Measurements from ENCODE around the gene ZNF407.

Gene ZNF407

DNA sequence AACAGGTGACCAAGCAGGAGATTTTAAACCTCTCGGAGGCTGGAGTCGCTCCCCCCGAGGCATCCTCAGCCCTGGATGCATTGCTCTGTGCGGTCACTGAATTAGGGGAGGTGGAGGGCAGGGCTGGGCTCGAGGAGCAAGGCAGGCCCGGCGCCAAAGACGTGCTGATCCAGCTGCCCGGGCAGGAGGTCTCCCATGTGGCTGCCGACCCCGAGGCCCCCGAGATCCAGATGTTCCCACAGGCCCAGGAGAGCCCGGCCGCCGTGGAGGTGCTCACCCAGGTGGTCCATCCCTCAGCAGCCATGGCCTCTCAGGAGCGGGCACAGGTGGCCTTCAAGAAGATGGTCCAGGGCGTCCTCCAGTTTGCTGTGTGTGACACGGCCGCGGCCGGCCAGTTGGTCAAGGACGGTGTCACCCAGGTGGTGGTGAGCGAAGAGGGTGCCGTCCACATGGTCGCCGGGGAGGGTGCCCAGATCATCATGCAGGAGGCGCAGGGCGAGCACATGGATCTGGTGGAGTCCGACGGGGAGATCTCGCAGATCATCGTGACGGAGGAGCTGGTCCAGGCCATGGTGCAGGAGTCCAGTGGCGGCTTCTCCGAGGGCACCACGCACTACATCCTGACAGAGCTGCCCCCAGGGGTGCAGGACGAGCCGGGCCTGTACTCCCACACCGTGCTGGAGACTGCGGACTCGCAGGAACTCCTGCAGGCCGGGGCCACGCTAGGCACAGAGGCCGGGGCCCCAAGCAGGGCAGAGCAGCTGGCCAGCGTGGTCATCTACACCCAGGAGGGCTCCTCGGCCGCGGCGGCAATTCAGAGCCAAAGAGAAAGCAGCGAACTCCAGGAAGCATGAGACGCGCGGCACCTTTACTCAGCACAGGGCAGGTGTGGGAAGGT lies 466.2 kb downstream of the ZNF407 start:
- DNase-seq = no peak

DNA sequence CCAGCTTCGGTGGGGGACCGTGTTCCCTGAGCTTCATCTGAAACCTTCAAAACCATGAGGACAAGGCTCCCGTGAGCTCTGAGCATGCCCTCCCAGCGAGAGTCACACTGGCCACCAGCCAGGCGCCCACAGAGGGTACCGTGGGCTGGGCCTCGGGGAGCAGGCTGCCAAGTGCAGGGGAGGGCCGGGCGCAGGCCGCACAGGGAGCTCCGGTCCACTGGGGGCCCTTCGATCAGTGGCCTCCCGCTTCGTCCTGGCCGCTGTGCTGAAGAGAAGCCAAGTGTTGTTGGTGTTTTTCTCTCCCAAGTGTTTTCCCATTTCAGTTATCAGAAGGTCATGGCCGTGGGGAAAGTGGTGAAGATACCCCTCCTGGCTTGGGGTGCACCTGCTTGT lies 466.8 kb downstream of the ZNF407 start:
- DNase-seq = no peak

DNA sequence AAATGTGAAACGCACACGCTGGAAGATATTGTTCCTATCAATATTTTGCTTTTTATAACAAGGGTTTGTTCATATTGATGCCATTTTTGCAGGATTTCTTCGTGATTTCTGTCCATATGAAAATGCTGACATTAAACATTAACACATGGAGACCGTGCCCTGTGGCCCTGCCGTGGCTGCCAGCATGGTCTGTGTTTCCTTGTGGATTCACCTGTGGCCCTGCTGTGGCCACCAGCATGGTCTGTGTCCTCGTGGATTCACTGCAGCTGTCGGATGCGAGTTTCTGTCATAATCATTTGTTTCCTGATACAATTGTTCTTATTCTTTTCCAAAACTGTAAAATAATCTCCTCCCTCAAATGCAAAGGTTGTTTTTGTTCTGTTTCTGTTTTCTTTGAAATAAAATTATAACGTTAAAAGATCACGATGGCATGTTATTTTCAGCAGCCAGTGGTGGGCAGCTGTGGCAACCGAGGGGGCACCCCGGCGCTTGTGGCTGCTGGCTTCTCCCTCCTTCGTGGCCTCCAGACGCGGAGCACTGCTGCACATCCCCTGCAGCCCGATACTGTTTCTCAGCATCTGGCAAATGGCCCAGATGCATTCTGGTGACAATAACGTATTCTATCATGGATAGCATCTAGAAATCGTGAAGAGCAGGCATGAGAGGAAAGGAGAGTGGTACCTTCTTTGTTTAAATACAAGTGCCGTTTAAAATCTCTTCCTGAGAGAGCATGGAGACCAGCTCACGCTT lies 467.8 kb downstream of the ZNF407 start:
- no peak for DNase-seq

DNA sequence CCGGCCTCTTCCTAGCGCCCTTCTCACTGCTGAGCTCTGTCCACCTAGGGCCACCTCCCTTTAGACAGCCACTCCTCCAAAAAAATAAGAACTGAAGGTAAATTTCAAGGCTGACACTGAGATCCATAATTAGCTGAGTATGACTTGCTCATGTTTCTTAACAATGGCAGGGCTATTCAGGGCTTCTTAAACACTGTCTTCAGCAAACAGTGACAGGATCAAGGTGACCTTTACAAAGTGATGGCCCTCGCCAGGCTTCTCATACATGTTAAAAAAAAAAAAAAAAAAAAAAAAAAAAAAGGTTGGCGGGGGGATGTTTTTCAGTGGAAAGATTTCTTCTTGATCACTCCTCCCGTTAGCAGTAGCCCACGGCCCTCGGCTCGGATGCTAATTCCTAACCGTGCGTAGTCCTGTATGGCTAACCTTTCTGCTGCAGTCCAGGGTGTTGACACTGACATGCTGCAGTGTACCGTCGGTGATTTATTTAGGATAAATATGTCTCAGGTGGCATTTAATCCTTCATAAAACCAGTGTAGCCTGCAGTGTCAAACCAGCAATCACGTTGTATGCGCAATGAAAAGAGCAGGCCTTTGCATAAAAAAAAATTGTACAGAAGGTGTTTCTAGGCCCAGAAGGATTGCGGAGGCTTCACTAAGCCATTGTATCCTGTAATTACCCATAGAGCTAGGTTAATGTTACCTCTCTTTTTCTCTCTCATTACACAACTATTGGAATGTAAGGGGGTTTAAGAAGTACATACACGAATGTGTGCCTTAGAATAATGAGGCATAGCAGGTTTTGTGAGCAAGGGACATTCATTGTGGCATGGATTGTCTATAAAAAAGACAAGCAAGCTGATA lies 468.6 kb downstream of the ZNF407 start:
- no peak for DNase-seq

DNA sequence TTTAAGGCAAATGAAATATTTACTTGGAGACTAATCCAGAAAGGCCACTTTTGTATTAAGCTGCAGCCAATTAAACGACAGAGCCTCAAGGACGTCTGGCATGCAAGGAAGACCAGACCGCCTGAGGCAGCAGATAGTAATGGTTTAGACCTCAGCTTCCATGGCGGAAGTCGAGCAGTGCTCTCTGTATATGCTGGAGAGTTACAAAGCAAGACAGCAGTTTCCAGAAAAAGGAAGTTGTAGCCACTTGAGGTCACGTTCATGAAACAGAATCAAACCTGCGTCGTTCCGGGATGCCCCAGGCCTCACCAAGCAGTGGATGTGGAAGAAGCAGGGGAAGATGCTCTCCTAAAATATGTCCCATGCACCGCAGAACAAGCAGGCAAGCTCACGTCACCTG lies 469.3 kb downstream of the ZNF407 start:
- no peak for DNase-seq

DNA sequence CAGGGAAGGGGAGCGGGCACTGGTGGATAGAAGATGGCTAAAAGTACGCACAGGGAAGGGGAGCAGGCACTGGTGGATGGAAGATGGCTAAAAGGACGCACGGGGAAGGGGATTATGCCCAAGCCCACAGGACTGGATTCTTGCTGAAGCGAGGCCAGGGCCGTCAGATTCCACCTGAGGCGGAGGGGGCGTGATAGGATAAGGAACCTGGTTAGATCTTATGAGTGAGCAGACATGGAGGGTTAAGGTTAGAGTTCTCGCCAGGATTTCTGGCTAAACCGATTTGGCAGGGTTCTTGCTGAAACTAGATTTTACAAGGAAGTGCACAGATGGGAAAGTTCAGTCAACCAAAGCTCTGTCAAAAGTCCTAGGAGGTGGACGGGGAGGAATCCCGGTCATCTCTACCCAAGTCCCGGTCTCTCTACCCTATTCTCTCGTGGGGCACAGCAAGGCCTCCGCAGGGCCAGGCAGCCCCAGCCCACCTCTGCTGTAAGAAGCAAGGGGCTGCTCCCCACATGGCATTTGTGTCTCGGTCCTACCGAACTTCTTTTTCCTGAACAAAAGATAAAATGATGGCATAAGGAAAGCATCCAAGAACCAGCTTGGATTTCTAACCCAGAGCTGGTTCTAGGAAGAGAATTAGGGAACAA lies 470.5 kb downstream of the ZNF407 start:
- no peak for DNase-seq

DNA sequence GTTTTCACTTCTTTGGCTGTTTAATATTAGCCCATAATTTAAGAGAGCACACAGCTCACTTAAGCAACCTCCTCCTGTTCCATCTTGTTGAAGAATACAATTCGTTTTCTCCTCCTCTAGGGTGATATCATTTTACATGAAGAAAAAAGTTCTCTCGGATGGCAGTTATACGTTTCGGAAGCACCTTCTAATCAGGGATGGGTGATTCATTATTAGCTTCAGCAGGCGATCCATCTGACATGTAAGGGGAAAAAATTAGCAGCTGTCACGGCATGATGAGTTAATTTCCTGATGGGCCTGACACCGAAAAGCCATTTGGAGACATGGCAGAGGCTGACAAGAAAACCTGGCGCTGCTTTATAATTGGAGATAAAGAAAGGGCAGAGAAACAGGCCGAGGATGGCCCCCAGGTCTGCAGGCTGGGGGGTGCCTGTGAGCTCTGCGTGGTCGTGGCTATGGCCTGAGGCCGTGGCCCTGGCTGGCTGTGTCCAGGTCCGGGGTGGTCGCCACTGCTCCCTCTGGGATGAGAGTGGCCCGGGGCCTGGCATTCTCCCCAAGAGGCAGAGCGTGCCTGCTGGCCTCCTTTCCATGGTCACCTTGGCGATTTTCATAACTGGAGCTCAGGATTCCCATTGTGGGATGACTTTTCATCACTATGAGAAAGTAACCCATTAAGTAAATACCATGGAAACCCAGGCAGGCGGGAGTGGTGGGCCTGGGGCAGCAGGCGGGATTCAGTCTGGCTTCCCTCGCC lies 471.2 kb downstream of the ZNF407 start:
- no peak for DNase-seq

DNA sequence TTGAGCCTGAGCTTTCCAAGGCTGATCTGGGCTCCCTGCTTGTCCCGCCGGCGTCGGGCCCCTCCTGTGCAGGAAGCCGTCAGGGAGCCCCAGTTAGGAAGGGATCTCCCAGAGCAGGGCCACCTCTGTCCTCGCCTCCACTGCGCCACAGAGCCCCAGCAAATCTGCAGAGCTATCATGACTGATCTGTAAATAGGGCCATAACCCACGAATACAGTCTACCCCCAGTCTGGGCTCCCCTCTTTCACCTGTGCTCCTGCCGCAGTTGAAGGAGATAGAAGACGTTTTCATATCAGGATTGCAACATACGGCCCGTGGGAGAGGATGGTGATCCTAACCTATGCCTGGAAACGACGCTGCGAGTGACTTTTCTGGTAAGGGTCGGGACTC lies 472.6 kb downstream of the ZNF407 start:
- no peak for DNase-seq

DNA sequence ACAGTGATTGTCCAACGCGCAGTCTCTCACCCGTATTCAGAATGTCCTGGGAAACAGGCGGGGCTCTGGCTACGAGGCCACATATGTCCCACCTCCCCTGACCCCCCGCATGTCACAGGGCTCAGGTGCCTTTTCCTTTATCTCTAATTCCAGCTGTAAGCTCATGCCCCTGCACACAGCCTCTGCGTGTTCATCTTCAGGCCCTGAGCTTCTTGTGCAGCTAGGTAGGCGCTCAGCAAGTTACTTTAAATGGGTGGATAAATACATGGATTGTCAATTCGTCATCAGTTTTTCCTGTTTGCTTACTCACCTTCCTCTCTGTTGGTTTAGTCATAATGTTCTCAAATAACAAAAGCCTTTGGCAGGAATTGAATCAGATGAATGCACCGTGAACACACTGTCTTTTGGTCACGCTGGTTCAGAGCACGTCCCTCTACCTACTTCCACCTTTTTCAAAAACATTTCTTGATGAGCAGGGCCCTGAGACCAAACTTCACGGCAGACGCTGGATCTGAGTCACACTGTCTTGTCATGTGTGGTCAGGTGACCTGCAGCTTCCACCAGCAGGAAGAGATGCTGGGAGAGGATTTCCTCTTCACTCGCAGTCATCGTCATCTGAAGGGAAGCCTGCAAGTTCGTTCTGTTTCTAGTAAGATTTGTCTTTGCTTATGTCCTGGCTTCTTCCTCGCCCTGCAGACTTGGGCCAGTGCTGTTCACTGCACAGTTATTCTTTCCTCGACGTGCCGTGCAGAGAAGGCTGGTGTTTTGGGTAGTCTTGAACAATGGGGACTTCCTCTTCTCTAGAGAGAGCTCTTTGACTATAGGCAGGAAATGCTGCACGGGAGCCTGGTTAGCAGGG lies 473.2 kb downstream of the ZNF407 start:
- DNase-seq = peak; percentile 62

DNA sequence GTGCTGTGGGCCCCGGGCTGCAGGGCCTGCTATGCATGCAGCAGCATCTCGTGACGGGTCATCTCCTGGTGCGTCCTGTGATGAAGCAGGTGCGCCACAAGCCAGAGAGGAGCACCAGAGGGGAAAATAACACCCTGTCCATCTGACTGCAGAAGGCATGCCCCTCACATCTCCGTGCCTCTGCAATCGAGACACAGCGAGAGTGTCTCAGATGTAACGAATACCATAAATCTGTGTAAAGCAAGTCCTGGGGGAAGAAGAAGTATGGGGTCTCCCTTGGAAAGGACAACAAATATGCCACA lies 473.8 kb downstream of the ZNF407 start:
- DNase-seq = no peak

DNA sequence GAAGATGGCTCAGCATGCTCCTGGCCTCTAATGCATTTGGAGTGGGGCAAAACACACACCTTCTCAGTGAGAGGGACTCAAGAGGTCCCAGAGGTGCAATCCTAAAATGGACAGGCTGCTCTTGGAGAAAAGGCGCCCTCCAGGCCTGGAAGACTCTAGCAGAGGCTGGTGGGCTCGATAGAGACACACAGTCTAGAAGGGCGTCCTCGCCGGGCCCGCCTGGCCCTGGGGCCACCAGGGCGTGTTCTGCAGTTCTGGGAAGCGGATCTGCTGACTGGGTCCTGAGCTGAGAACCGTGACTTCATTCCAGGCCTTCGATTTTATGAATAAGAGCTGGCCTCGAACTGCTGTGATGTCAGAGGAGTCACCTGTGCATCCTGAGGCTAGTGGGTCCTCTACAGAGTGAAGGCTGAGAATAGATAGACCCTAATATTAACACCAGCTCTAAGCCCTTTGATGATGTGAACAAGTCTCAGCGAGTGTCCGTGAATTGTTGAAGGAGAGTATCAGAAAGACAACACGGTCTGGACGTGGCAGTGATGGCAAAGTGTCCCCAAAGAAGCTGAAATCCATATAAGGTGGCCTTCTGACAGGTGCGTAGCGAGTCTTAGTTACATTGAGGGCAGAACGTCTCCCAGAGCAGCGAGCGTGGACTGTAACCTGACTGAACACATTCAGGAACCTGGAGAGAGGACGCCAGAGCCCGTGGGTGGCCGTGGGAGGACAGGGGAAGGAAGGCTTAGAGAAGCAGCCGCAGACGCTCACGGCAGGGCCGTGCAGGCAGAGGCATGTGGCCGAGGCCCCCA lies 474.4 kb downstream of the ZNF407 start:
- no peak for DNase-seq

DNA sequence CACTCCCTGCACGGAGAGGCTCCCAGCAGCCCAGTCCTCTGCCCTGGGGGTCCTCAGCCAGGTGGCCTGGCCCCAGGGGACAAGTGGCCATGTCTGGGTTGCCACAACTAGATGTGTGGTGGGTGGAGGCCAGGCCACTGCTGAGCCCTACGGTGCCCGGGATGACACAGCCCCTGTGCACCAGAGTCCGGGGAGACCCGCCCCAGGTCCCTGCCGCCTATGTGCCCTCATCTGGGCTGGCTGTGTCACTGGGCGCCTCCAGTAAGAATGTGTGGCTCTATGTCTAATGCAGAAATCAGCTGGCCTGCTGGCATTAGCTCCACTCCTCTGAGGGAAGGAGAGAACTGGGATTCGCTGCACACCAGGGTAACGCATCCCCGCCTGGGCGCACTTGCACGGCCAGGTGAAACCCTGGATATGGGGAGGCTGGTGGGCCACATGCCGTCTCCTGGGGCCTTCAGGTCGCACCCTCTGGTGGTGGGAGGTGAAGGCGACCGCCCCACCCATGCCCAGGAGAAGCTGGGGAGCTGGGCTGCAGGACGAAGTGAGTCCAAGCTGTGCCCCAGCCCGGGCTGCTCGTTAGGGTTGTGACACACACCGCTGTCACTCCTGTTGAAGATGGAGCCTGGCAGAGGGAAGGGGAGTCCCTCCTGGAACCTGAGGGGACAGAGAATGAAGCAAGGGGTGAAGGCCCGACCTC lies 475.2 kb downstream of the ZNF407 start:
- no peak for DNase-seq

DNA sequence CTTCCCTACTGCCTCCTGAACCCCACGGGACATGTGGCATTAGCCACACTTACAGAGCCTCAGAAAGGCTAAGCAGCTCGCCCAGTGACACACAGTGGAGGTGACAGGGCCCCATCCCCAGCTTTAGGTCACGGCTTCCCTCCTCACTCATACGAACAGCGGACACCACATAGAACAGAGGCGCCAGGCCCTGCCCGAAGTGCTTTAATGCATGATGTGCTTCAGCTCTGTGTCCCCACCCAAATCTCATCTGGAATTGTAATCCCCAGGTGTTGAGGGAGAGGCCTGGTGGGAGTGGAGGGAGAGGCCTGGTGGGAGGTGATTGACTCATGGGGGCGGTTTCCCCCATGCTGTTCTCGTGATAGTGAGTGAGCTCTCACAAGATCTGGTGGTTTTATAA lies 476.0 kb downstream of the ZNF407 start:
- no peak for DNase-seq

DNA sequence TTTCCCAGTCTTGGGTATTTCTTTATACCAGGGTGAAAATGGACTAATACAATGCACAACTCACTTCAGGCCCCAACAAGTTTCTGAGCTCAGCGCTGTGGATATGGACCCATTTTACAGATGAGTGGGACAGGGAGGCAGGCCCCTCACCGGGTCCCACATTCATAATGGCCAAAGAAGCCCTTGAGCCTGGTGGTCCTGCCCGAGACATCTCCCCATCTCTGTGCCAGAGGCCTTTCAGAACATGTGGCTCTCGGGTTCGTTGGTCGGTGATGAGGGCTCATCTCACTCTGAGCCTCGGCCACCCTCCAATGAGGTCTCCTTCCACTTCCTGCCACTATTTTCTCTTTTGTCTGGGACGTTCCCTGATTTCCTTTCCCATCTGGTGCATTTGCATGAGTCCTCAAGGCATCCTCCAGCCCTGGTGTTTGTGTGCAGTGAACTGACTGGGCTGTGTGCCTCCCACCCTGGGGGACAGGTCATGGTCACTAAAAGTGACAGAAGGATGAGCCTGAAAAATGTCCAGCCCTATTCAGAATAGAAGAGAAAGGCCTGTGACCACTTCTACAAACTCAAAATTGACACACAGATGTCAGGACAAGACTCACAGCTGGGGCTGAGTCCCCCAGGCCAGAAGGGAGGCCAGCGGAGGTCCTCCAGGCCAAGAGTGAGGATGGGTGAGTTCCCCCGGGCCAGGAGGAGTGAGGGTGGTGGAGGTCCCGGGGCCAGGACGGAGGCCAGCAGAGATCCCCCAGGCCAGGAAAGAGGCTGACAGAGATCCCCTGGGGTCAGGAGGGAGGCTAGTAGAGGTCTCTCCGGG lies 476.7 kb downstream of the ZNF407 start:
- no peak for DNase-seq

DNA sequence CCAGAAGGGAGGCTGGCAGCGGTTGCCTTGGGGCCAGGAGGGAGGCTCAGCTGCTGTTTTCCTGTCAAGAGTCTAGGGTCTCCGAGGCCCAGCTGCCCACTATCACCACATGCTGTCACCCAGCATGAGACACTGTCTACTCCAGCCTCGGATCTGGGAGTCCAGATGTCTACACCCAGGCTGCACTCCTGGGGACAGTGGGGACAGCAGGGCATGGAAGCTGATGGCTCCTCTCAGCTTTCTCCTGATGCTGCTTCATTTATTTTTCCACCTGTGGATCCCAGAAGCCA lies 477.3 kb downstream of the ZNF407 start:
- DNase-seq = no peak

DNA sequence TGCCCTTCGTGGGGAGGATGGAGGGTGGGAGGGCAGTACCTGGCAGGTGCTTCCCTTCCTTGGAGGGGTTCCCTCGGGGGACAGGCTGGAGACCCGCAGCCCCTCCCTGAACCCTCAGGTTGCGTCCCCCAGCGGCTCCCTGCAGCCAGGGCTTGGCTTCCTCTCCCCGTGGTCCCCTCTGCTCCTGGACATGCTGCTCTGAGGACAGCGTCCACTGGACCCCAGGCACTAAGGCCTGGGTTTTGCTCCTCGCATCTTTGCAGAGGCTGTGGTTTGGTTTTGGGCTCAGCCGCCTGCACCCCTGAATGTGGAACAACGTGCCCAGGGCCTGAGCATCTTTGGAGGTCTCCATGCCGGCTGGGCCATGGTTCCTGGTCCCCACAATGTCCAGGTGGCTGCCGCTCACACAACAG lies 477.8 kb downstream of the ZNF407 start:
- DNase-seq = no peak

DNA sequence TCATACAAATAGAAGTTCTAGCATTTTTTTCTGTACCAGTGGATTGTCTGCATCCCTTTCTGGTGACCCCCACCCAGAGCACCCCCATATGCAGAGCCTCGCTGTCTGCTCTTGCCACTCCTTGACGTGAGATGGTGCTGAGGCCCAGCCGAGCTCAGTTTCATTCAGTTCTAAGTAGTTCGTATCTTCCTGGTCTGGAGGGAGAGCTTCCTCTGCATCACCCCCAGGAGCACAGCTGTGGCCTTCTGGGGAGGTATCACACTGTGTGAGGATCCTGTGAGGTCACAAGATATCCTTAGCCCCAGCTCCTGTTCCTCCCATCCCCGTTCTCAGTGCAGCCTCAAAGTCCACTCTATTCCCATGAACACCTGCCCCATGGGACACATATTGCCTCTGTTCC lies 478.6 kb downstream of the ZNF407 start:
- DNase-seq = no peak

DNA sequence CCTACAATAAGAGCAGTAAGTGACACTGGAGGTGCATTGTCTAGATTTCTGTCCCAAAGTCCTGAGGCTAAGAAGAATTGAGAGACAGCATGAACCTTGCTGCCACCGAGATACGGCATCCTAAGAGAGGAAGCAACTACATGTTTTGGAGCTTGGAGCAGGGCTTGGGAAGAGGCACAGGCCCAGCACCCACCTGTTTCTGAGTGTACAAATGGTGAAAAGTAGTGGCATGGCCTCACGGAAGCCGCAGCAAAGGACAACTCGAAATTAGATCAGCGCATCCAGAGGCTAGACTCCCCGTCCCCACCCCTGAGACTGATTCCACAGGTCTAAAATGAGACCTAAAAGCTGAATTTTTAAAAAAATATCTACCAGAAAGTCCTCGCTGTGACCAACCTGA lies 483.8 kb downstream of the ZNF407 start:
- DNase-seq = no peak

DNA sequence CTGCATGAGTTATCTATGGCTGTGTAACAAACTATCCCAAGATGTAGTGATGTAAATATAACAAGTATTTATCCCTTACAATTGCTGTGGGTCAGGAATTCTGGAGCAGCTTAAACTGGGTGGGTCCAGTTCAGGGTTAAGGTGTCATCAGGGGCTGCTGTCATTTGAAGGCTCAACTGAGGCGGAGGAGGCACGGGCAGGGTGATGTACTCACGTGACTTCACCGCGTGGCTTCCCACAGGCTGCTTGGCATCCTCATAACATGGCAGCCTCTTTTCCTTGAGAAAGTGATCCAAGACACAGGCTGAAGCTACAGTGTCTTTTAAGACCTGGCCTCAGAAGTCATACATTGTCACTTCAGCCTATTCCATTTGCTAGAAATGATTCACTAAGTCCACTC lies 485.5 kb downstream of the ZNF407 start:
- no peak for DNase-seq

All from activated naive CD4-positive, alpha-beta T cell treated with anti-CD3 and anti-CD28 coated beads, Interleukin-2, amount 50 U/mL, for 16 hours (primary cell).